Panc1 (cell line): Measurements from ENCODE around the gene ICA1. TPM values are rescaled to one million over a fixed set of nuclear protein-coding genes. Genes with fewer than 3 reads are reported as not detected.

Experiments
- ATAC-seq: fragments of 200-7000 bp; cut with Tn5 transposase; 2 replicates; pipeline ENCODE4 v1.9.1; 2020; ENCODE audit warnings: mild to moderate bottlenecking, moderate library complexity
- BruUV-seq: library from RNA; stranded (reverse); fragments of 400-500 nt; replicated peaks from 2 replicates; lab custom pipeline; 2021; lab: Mats Ljungman, UMichigan
- CTCF ChIA-PET: fragments of 300-600 bp; sonication (Branson Sonifier 250); formaldehyde crosslinking; loops from one replicate; lab custom pipeline; 2022; ENCODE audit warnings: antibody characterized with exemption; lab: Charles Lee
- POLR2A ChIA-PET: fragments of 300-600 bp; sonication (Branson Sonifier 250); formaldehyde crosslinking; loops from one replicate; lab custom pipeline; 2022; ENCODE audit warnings: antibody characterized with exemption; lab: Charles Lee
- DNase-seq: peaks from one replicate; pipeline ENCODE4 v3.0.0-alpha.2; 2010; ENCODE audit warnings: low read depth, low spot score
- H3K27ac ChIP-seq: 2 replicates; pipeline ENCODE4 v1.5.1; 2011; ENCODE audit warnings: mild to moderate bottlenecking, low read length, inconsistent platforms
- H3K27me3 ChIP-seq: fragments of 200-500 bp; sonication (Bioruptor generic); 2 replicates; pipeline ENCODE4 v1.6.0; 2014; ENCODE audit warnings: low read length, inconsistent platforms; ENCODE audit not compliant: control insufficient read depth, insufficient read depth
- H3K36me3 ChIP-seq: fragments of 200-500 bp; sonication (Bioruptor generic); 2 replicates; pipeline ENCODE4 v1.5.1; 2014; ENCODE audit warnings: inconsistent platforms, mild to moderate bottlenecking, low read length, moderate library complexity; ENCODE audit not compliant: control insufficient read depth, insufficient read depth
- H3K4me1 ChIP-seq: 2 replicates; pipeline ENCODE4 v1.5.1; 2011; ENCODE audit warnings: inconsistent platforms, mild to moderate bottlenecking, low read length, moderate library complexity; ENCODE audit not compliant: control insufficient read depth, insufficient read depth
- H3K4me3 ChIP-seq, 2 experiments: 2 replicates each; pipeline ENCODE4 v1.5.1; 2011 to 2012; ENCODE audit warnings: low read depth in 2 of 2, low read length in 2 of 2, mild to moderate bottlenecking in 2 of 2, inconsistent platforms in 1 of 2, moderate library complexity in 1 of 2
- H3K9me3 ChIP-seq: fragments of 200-500 bp; sonication (Bioruptor generic); 2 replicates; pipeline ENCODE4 v1.5.1; 2014; ENCODE audit warnings: low read depth, mild to moderate bottlenecking, inconsistent platforms, low read length, moderate library complexity; ENCODE audit not compliant: control insufficient read depth, insufficient read depth
- CTCF ChIP-seq: fragments of 450-650 bp; IDR thresholded peaks from 2 replicates; pipeline ENCODE4 v1.5.1; 2017; ENCODE audit warnings: mild to moderate bottlenecking
- POLR2AphosphoS5 ChIP-seq: IDR thresholded peaks from 2 replicates; pipeline ENCODE4 v1.6.1; 2012; ENCODE audit warnings: mild to moderate bottlenecking, low read depth, low read length, moderate library complexity
- REST ChIP-seq, 2 experiments: IDR thresholded peaks; 2 replicates each; pipeline ENCODE4 v1.6.1; 2011 to 2012; ENCODE audit warnings: low read depth in 2 of 2, control low read depth in 1 of 2, low read length in 1 of 2, mild to moderate bottlenecking in 1 of 2, moderate library complexity in 1 of 2; ENCODE audit not compliant: insufficient read depth in 1 of 2
- SIN3A ChIP-seq: IDR thresholded peaks from 2 replicates; pipeline ENCODE4 v1.6.1; 2012; ENCODE audit warnings: low read depth, mild to moderate bottlenecking, low read length, moderate library complexity, borderline replicate concordance; ENCODE audit not compliant: insufficient read depth
- TCF7L2 ChIP-seq: IDR thresholded peaks from 2 replicates; pipeline ENCODE4 v1.6.1; 2011; ENCODE audit warnings: mild to moderate bottlenecking, low read depth, low read length, inconsistent platforms
- in situ Hi-C: cut with HindIII; loops from 2 replicates; pipeline ENCODE4 v1.10.0; 2016; ENCODE audit warnings: low sequenced_read_pairs, low pct_unique_long_range_greater_than_20kb
- intact Hi-C: fragments of 100-400 bp; cut with micrococcal nuclease; formaldehyde crosslinking; loops from one replicate; pipeline ENCODE4 v1.10.0; 2022; ENCODE audit not compliant: unreplicated experiment
- total RNA-seq: library from RNA; stranded (reverse); gene quantifications from one replicate; pipeline ENCODE4 v1.2.1, GENCODE V29; 2021; ENCODE audit not compliant: unreplicated experiment

ICA1 gene
- total RNA-seq, 1 experiment from 2014 or later, result 1.1 TPM

- no peak for DNase-seq
- Histone ChIP-seq H3K27ac (no peak overlapping the region), H3K36me3 (no peaks in the 10 kb centered on the region; the same call in 1 of the 2 replicates), H3K4me1 (no peaks in the 10 kb centered on the region; the same call in 1 of the 2 replicates), H3K4me3 (no peak overlapping the region), H3K9me3 (no peaks in the 10 kb centered on the region), H3K27me3 (peaks cover 30% of the 10 kb centered on the region)
- ChIA-PET POLR2A (no interaction called here), CTCF (no interaction called here)
- in situ Hi-C loops (no loop called here), intact Hi-C loops (no loop called here)
- TF ChIP-seq POLR2AphosphoS5 (no peak), REST (IDR thresholded peaks at IDR 0.05; ENCODE audit: insufficient read depth in 1 of 2, low read depth in 2 of 2, low read length in 1 of 2) (no peak)
- no TSS peak for BruUV-seq
- no peak for ATAC-seq
Measured at GRCh38 chr7:8172372-8173354, 89.3 kb downstream of the ICA1 start.

- Histone ChIP-seq H3K27ac (no peak overlapping the region), H3K4me1 (no peaks in the 10 kb centered on the region; the same call in 1 of the 2 replicates), H3K4me3 (no peak overlapping the region), H3K27me3 (peaks cover 29% of the 10 kb centered on the region), H3K9me3 (no peaks in the 10 kb centered on the region), H3K36me3 (no peaks in the 10 kb centered on the region; the same call in 1 of the 2 replicates)
- DNase-seq (no peak), ATAC-seq (no peak)
- no peak for TF ChIP-seq TCF7L2
- no peak for TF ChIP-seq POLR2AphosphoS5
- no peak for TF ChIP-seq SIN3A
- intact Hi-C loops (no loop called here), in situ Hi-C loops (no loop called here)
- no TSS peak for BruUV-seq
- CTCF ChIA-PET, result no interaction called here
- POLR2A ChIA-PET, result no interaction called here
Measured at GRCh38 chr7:8169171-8169570, 92.8 kb downstream of the ICA1 start.

GRCh38 chr7:8168336-8168735, 93.6 kb downstream of the ICA1 start:
- Histone ChIP-seq H3K4me3 (no peak overlapping the region), H3K9me3 (no peaks in the 10 kb centered on the region), H3K4me1 (no peaks in the 10 kb centered on the region; the same call in 1 of the 2 replicates), H3K36me3 (no peaks in the 10 kb centered on the region; the same call in 1 of the 2 replicates), H3K27me3 (peaks cover 29% of the 10 kb centered on the region), H3K27ac (no peak overlapping the region)
- in situ Hi-C loops (no loop called here), intact Hi-C loops (no loop called here)
- no TSS peak for BruUV-seq
- DNase-seq (no peak), ATAC-seq (no peak)
- ChIA-PET POLR2A (no interaction called here), CTCF (no interaction called here)
- no peak for TF ChIP-seq TCF7L2
- no peak for TF ChIP-seq REST (IDR thresholded peaks at IDR 0.05; ENCODE audit: insufficient read depth in 1 of 2, low read depth in 2 of 2, low read length in 1 of 2)
- no peak for TF ChIP-seq SIN3A
- TF ChIP-seq POLR2AphosphoS5, result no peak
- no peak for TF ChIP-seq CTCF
